Large intestine (tissue), 3 donors: ENCODE measurements around the gene ITIH4. TPM values are rescaled to one million over a fixed set of nuclear protein-coding genes. Genes with fewer than 3 reads are reported as not detected.

Source experiments
- DNase-seq, 2 donors: peaks; one replicate each; pipeline versions ENCODE4 v3.0.0 to v3.0.0-alpha.2; 2013
- H3K27ac ChIP-seq: one replicate; pipeline ENCODE4 v1.5.1; 2013; ENCODE audit warnings: low read length
- H3K27me3 ChIP-seq: 2 replicates; pipeline ENCODE4 v1.6.1; 2013; ENCODE audit warnings: low read length; ENCODE audit not compliant: control insufficient read depth, insufficient read depth
- H3K36me3 ChIP-seq: 2 replicates; pipeline ENCODE4 v1.6.1; 2013; ENCODE audit warnings: low read length; ENCODE audit not compliant: control insufficient read depth, insufficient read depth
- H3K4me1 ChIP-seq: one replicate; pipeline ENCODE4 v1.6.1; 2013; ENCODE audit warnings: low read length; ENCODE audit not compliant: control insufficient read depth, insufficient read depth
- H3K4me3 ChIP-seq: one replicate; pipeline ENCODE4 v1.5.1; 2013; ENCODE audit warnings: low read length
- H3K9me3 ChIP-seq: one replicate; pipeline ENCODE4 v1.6.1; 2013; ENCODE audit warnings: mild to moderate bottlenecking, low read depth, low read length, moderate library complexity; ENCODE audit not compliant: control insufficient read depth
- WGBS: methylation state at CpG from one replicate; pipeline ENCODE4 v1.1.5; 2013; ENCODE audit warnings: low lambda C conversion rate; ENCODE audit not compliant: insufficient coverage; 5-methylcytosine and 5-hydroxymethylcytosine counted together
- polyA plus RNA-seq: library from polyadenylated mRNA; unstranded; fragments of 120-200 nt; gene quantifications from one replicate; pipeline ENCODE4 v1.2.1, GENCODE V29; 2013

Gene ITIH4
- polyA plus RNA-seq, 1 donor, result 4.3 TPM

- WGBS, result 90% methylated on average over 1 of the region's 5 CpGs
- Histone ChIP-seq H3K27ac (no peak overlapping the region), H3K36me3 (no peaks in the 10 kb centered on the region), H3K4me1 (no peaks in the 10 kb centered on the region), H3K27me3 (no peaks in the 10 kb centered on the region), H3K4me3 (no peak overlapping the region), H3K9me3 (no peaks in the 10 kb centered on the region)
- DNase-seq, result no peak
These were observed 28.6 kb downstream of the ITIH4 start for GRCh38 chr3:52801839-52802238.

- H3K36me3 ChIP-seq, result no peaks in the 10 kb centered on the region
- no peaks in the 10 kb centered on the region for H3K9me3 ChIP-seq
- H3K4me1 ChIP-seq, result no peaks in the 10 kb centered on the region
- H3K4me3 ChIP-seq, result no peak overlapping the region
- H3K27me3 ChIP-seq, result no peaks in the 10 kb centered on the region
- DNase-seq, result no peak
- no peak overlapping the region for H3K27ac ChIP-seq
- 100% methylated on average over 2 of the region's 7 CpGs for WGBS
These were observed 30.4 kb downstream of the ITIH4 start for GRCh38 chr3:52800079-52800478.

- Histone ChIP-seq H3K9me3 (no peaks in the 10 kb centered on the region), H3K27ac (no peak overlapping the region), H3K27me3 (no peaks in the 10 kb centered on the region), H3K4me1 (peaks cover 9% of the 10 kb centered on the region), H3K4me3 (no peak overlapping the region), H3K36me3 (no peaks in the 10 kb centered on the region)
- peak in 1 of 2 donors; percentile 20 for DNase-seq
- WGBS, result no CpG with 5 or more reads among the region's 14 CpGs
These were observed 31.4 kb downstream of the ITIH4 start for GRCh38 chr3:52798978-52799476.

- peaks cover 12% of the 10 kb centered on the region for H3K4me1 ChIP-seq
- no peak for DNase-seq
- H3K36me3 ChIP-seq, result no peaks in the 10 kb centered on the region
- H3K9me3 ChIP-seq, result no peaks in the 10 kb centered on the region
- H3K27me3 ChIP-seq, result no peaks in the 10 kb centered on the region
- 83% methylated on average over 1 of the region's 10 CpGs for WGBS
- no peak overlapping the region for H3K27ac ChIP-seq
- no peak overlapping the region for H3K4me3 ChIP-seq
These were observed 32.0 kb downstream of the ITIH4 start for GRCh38 chr3:52798376-52798977.

GRCh38 chr3:52796411-52796810 is 34.1 kb downstream of the ITIH4 start:
- Histone ChIP-seq H3K9me3 (no peaks in the 10 kb centered on the region), H3K36me3 (no peaks in the 10 kb centered on the region), H3K27me3 (no peaks in the 10 kb centered on the region), H3K4me3 (no peak overlapping the region), H3K4me1 (peaks cover 12% of the 10 kb centered on the region), H3K27ac (no peak overlapping the region)
- no CpG with 5 or more reads among the region's 9 CpGs for WGBS
- DNase-seq, result no peak

GRCh38 chr3:52795298-52795900 is 35.1 kb downstream of the ITIH4 start:
- Histone ChIP-seq H3K9me3 (no peaks in the 10 kb centered on the region), H3K27ac (no peak overlapping the region), H3K4me1 (peaks cover 12% of the 10 kb centered on the region), H3K36me3 (no peaks in the 10 kb centered on the region), H3K27me3 (no peaks in the 10 kb centered on the region), H3K4me3 (no peak overlapping the region)
- DNase-seq, result no peak
- no CpG with 5 or more reads among the region's 9 CpGs for WGBS

- Histone ChIP-seq H3K4me3 (no peak within 1 kb of the TSS), H3K9me3 (no peaks in the 10 kb centered on the region), H3K27me3 (no peaks in the 10 kb centered on the region), H3K4me1 (peaks cover 12% of the 10 kb centered on the region), H3K36me3 (no peaks in the 10 kb centered on the region), H3K27ac (no peak within 1 kb of the TSS)
- no CpG with 5 or more reads among the region's 10 CpGs for WGBS
- DNase-seq, result peak in 1 of 2 donors; percentile 31
These were observed 35.8 kb downstream of the ITIH4 start, which contains the start of gene ITIH3 for GRCh38 chr3:52794612-52795099. Gene ITIH3 (plus strand): TSS chr3:52794796. CDS start chr3:52794804, 8 bp downstream.

- H3K27me3 ChIP-seq, result no peaks in the 10 kb centered on the region
- DNase-seq, result peak in 1 of 2 donors; percentile 53
- no peaks in the 10 kb centered on the region for H3K9me3 ChIP-seq
- no peak overlapping the region for H3K4me3 ChIP-seq
- no CpG with 5 or more reads among the region's 9 CpGs for WGBS
- peaks cover 12% of the 10 kb centered on the region for H3K4me1 ChIP-seq
- no peak overlapping the region for H3K27ac ChIP-seq
- no peaks in the 10 kb centered on the region for H3K36me3 ChIP-seq
These were observed 36.5 kb downstream of the ITIH4 start for GRCh38 chr3:52793702-52794611.

- no peaks in the 10 kb centered on the region for H3K27me3 ChIP-seq
- no peaks in the 10 kb centered on the region for H3K9me3 ChIP-seq
- no peak overlapping the region for H3K4me3 ChIP-seq
- DNase-seq, result no peak
- H3K4me1 ChIP-seq, result peaks cover 12% of the 10 kb centered on the region
- H3K27ac ChIP-seq, result no peak overlapping the region
- H3K36me3 ChIP-seq, result no peaks in the 10 kb centered on the region
- WGBS, result 30% methylated on average over 2 of the region's 18 CpGs
These were observed 37.3 kb downstream of the ITIH4 start for GRCh38 chr3:52792961-52793695.

- Histone ChIP-seq H3K4me3 (no peak overlapping the region), H3K4me1 (peaks cover 12% of the 10 kb centered on the region), H3K27me3 (no peaks in the 10 kb centered on the region), H3K27ac (no peak overlapping the region), H3K36me3 (no peaks in the 10 kb centered on the region), H3K9me3 (no peaks in the 10 kb centered on the region)
- no peak for DNase-seq
- no CpG with 5 or more reads among the region's 7 CpGs for WGBS
These were observed 38.1 kb downstream of the ITIH4 start for GRCh38 chr3:52792413-52792812.
